ENCODE data around the gene POMGNT2.

GRCh38 chr3:43054754-43055153 lies 51.1 kb downstream of the POMGNT2 start:
- TF ChIP-seq POLR2A (IDR thresholded peaks at IDR 0.05; ENCODE audit: low read length) (no peak), GATA1 (IDR thresholded peaks at IDR 0.05; ENCODE audit: low read depth, low read length) (no peak)

Measured in erythroblast (primary cell).